K562 (cell line): Measurements from ENCODE around the gene MYOT. TPM values are rescaled to one million over a fixed set of nuclear protein-coding genes. Genes with fewer than 3 reads are reported as not detected.

Experiments used
- C11orf30 ChIP-seq: fragments of 450-650 bp; IDR thresholded peaks from 2 replicates; pipeline ENCODE4 v1.6.1; 2016; ENCODE audit warnings: low read depth, mild to moderate bottlenecking
- CHD7 ChIP-seq: fragments of 200-600 bp; sonication (generic); IDR thresholded peaks from one replicate; pipeline ENCODE4 v1.6.1; 2012; ENCODE audit warnings: mild to moderate bottlenecking, low read depth, low read length, inconsistent platforms
- MECOM ChIP-seq: fragments of 250-450 bp; sonication (Bioruptor Pico); IDR thresholded peaks from 2 replicates; pipeline ENCODE4 v1.8.0; 2022; ENCODE audit warnings: inconsistent platforms
- STAT6 ChIP-seq: sonication (generic); formaldehyde crosslinking; IDR thresholded peaks from 2 replicates; pipeline ENCODE4 v1.8.1; 2023; ENCODE audit warnings: mild to moderate bottlenecking, missing genetic modification reagents
- ZBTB17 ChIP-seq: fragments of 450-650 bp; formaldehyde crosslinking; IDR thresholded peaks from 2 replicates; pipeline ENCODE4 v1.4.0; 2020; ENCODE audit warnings: mild to moderate bottlenecking
- ZBTB8A ChIP-seq: fragments of 450-650 bp; IDR thresholded peaks from 2 replicates; pipeline ENCODE4 v1.6.1; 2018; ENCODE audit warnings: mild to moderate bottlenecking, moderate library complexity; ENCODE audit not compliant: partially characterized antibody
- ZEB2 ChIP-seq: fragments of 450-650 bp; IDR thresholded peaks from 2 replicates; pipeline ENCODE4 v1.6.1; 2016
- ZFP36 ChIP-seq: fragments of 150-350 bp; IDR thresholded peaks from 2 replicates; pipeline ENCODE4 v1.6.1; 2018; ENCODE audit warnings: low read length, low read depth; ENCODE audit not compliant: partially characterized antibody
- polyA plus RNA-seq, 8 experiments: library from polyadenylated mRNA; depleted of rRNA in 4 of 8; stranded (reverse) in 5 of 8; unstranded in 3 of 8; fragments of >200 nt; fragmentation: Nextera tagmentation in 2 of 8; fragmentation: Illumina TruSeq in 1 of 8; extraction: Ambion mirVana in 2 of 8; extraction: Trizol in 1 of 8; gene quantifications; 2 replicates each; pipeline versions ENCODE4 v1.2.1 to v1.2.3, GENCODE V29; 2011 to 2014; ENCODE audit warnings: inconsistent platforms in 1 of 8, missing spikeins in 1 of 8
- total RNA-seq, 7 experiments: library from RNA; depleted of rRNA in 6 of 7; stranded (reverse); fragments of >200 nt in 6 of 7; fragmentation: Illumina TruSeq in 2 of 7; extraction: Trizol in 2 of 7; gene quantifications; 2 replicates each; pipeline versions ENCODE4 v1.2.1 to v1.2.3, GENCODE V29; 2011 to 2021; ENCODE audit warnings: low replicate concordance in 1 of 7

MYOT gene
- total and polyA plus RNA-seq, 9 of the 15 experiments (the other 6 are each of a cell fraction or from before 2014, with no cell fraction given), result 0.24 to 0.38 TPM; not detected in 7

- TF ChIP-seq CHD7 (no peak), ZBTB8A (no peak), ZEB2 (0 out of 2 replicates have a peak, but pooled peaks have one; percentile 31), ZFP36 (no peak), MECOM (peak; percentile 77), C11orf30 (peak; percentile 60; the same call in 1 of the 2 replicates), STAT6 (CRISPR knock-in tag) (no peak), ZBTB17 (CRISPR knock-in tag) (no peak)
Measured at GRCh38 chr5:137833463-137833862, 34.2 kb upstream of the MYOT start (continued).
